Measurements from ENCODE around the gene SLCO1C1.
"Not testable (repeated sequence)": the region's sequence is repeated elsewhere in the genome, so short reads cannot be mapped to it uniquely, and the experiment has no call there.

DNA sequence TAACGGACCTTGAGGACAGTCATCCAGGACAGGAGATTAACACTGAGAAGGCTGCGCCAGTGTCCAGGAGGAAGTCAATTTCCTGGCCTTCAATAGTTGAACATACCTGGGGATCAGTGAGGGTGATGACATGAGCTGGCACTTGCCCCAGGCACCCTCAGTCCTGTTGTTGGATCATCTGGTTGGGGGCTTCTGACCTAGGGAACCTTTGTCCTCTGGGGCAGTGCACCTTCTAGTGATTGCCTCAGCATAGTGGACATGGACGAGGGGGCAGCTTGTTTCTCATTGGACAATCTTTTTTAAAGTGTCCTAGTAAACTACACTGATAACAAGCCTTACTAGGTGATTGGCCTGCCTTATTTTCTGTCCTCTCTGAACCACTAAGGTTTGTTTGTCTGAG lies 84.8 kb downstream of the SLCO1C1 start:
- TF ChIP-seq, protein P1, sequence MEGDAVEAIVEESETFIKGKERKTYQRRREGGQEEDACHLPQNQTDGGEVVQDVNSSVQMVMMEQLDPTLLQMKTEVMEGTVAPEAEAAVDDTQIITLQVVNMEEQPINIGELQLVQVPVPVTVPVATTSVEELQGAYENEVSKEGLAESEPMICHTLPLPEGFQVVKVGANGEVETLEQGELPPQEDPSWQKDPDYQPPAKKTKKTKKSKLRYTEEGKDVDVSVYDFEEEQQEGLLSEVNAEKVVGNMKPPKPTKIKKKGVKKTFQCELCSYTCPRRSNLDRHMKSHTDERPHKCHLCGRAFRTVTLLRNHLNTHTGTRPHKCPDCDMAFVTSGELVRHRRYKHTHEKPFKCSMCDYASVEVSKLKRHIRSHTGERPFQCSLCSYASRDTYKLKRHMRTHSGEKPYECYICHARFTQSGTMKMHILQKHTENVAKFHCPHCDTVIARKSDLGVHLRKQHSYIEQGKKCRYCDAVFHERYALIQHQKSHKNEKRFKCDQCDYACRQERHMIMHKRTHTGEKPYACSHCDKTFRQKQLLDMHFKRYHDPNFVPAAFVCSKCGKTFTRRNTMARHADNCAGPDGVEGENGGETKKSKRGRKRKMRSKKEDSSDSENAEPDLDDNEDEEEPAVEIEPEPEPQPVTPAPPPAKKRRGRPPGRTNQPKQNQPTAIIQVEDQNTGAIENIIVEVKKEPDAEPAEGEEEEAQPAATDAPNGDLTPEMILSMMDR (conservative IDR thresholded peaks at IDR 0.05; ENCODE audit: low read depth, low read length), result not testable (repeated sequence)
- TF ChIP-seq FOS, RFX5, BHLHE40 (IDR thresholded peaks at IDR 0.05; ENCODE audit: low read depth, low read length): not testable (repeated sequence)

Data from IMR-90 (cell line).